Effector memory CD8-positive, alpha-beta T cell (primary cell): Measurements from ENCODE around the gene CSE1L.
"Not testable (repeated sequence)": the region's sequence is repeated elsewhere in the genome, so short reads cannot be mapped to it uniquely, and the experiment has no call there.

Experiments used
- ATAC-seq: fragments of 150-1000 bp; cut with Tn5 transposase; replicated peaks from 2 replicates; pipeline ENCODE4 v1.10.0; 2021; ENCODE audit warnings: mild to moderate bottlenecking, moderate library complexity
- DNase-seq, 3 experiments: peaks; one replicate each; pipeline ENCODE4 v3.0.0; 2021
- H3K27ac Mint-ChIP-seq, 2 donors: one replicate each; pipeline ENCODE4 v1.8.0; 2022; ENCODE audit warnings: mild to moderate bottlenecking in 2 of 2, mixed read lengths in 2 of 2, moderate library complexity in 2 of 2
- H3K27me3 Mint-ChIP-seq, 2 donors: one replicate each; pipeline ENCODE4 v1.8.0; 2022; ENCODE audit warnings: mixed read lengths in 2 of 2
- H3K36me3 Mint-ChIP-seq: one replicate; pipeline ENCODE4 v1.8.0; 2022; ENCODE audit warnings: mild to moderate bottlenecking, moderate library complexity, mixed read lengths; ENCODE audit not compliant: insufficient read depth
- H3K4me1 Mint-ChIP-seq, 2 donors: one replicate each; pipeline ENCODE4 v1.8.0; 2022; ENCODE audit warnings: low read depth in 2 of 2, mixed read lengths in 2 of 2
- H3K4me3 Mint-ChIP-seq, 2 donors: one replicate each; pipeline ENCODE4 v1.8.0; 2022; ENCODE audit warnings: mild to moderate bottlenecking in 2 of 2, mixed read lengths in 2 of 2, moderate library complexity in 2 of 2
- H3K9me3 Mint-ChIP-seq, 2 donors: one replicate each; pipeline ENCODE4 v1.8.0; 2022; ENCODE audit warnings: mixed read lengths in 2 of 2

The CSE1L gene

DNA sequence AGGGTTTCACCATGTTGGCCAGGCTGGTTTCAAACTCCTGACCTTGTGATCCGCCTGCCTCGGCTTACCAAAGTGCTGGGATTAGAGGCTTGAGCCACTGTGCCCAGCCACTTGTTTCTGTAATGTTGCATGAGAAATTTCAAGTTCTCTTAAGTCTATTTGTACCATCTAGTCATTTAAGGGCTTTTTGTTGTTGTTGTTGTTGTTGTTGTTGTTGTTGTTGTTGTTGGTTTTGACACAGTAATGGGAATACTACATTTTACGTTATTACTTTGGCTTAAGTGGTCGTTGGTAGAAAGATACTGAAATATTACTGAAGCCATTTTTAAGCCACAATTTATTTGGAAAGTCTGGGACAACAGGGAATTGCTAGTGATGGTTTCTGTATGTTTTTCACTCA is 52.0 kb downstream of the CSE1L start:
- Mint-ChIP-seq H3K27me3 (no peaks in the 10 kb centered on the region), H3K27ac (peak overlapping the region in 1 of 2 donors; percentile 80), H3K36me3 (peaks cover 61% of the 10 kb centered on the region), H3K9me3 (no peaks in the 10 kb centered on the region), H3K4me1 (peaks cover 7 to 16% of the 10 kb centered on the region in 2 donors), H3K4me3 (no peak overlapping the region)
- no peak for ATAC-seq
- no peak for DNase-seq

GRCh38 chr20:49099011-49099410 is 52.9 kb downstream of the CSE1L start:
- Mint-ChIP-seq H3K27ac (no peak overlapping the region), H3K4me3 (no peak overlapping the region), H3K9me3 (no peaks in the 10 kb centered on the region), H3K4me1 (peaks cover 9 to 22% of the 10 kb centered on the region in 2 donors), H3K27me3 (no peaks in the 10 kb centered on the region), H3K36me3 (peaks cover 59% of the 10 kb centered on the region)
- ATAC-seq (no peak), DNase-seq (no peak)

GRCh38 chr20:49100292-49100691 is 54.2 kb downstream of the CSE1L start:
- ATAC-seq, H3K4me3 Mint-ChIP-seq, H3K27me3 Mint-ChIP-seq, H3K9me3 Mint-ChIP-seq, H3K27ac Mint-ChIP-seq, DNase-seq: not testable (repeated sequence)
- peaks cover 9 to 22% of the 10 kb centered on the region in 2 donors for H3K4me1 Mint-ChIP-seq
- H3K36me3 Mint-ChIP-seq, result peaks cover 48% of the 10 kb centered on the region

- Mint-ChIP-seq H3K4me3 (peak overlapping the region in 1 of 2 donors; percentile 11), H3K4me1 (peaks cover 9 to 22% of the 10 kb centered on the region in 2 donors), H3K27ac (peak overlapping the region; percentile 15 to 77), H3K9me3 (no peaks in the 10 kb centered on the region), H3K36me3 (peaks cover 41% of the 10 kb centered on the region), H3K27me3 (no peaks in the 10 kb centered on the region)
- ATAC-seq, result peak; percentile 26
- DNase-seq, result no peak
Observed at GRCh38 chr20:49100972-49101371, 54.9 kb downstream of the CSE1L start.

- H3K9me3 Mint-ChIP-seq, result no peaks in the 10 kb centered on the region
- ATAC-seq (no peak), DNase-seq (no peak)
- no peaks in the 10 kb centered on the region for H3K27me3 Mint-ChIP-seq
- no peak overlapping the region for H3K4me3 Mint-ChIP-seq
- H3K36me3 Mint-ChIP-seq, result peaks cover 23% of the 10 kb centered on the region
- H3K4me1 Mint-ChIP-seq, result peaks cover 9 to 22% of the 10 kb centered on the region in 2 donors
- H3K27ac Mint-ChIP-seq, result peak overlapping the region; percentile 66 to 76
Observed at GRCh38 chr20:49103019-49103418, 56.9 kb downstream of the CSE1L start.

DNA sequence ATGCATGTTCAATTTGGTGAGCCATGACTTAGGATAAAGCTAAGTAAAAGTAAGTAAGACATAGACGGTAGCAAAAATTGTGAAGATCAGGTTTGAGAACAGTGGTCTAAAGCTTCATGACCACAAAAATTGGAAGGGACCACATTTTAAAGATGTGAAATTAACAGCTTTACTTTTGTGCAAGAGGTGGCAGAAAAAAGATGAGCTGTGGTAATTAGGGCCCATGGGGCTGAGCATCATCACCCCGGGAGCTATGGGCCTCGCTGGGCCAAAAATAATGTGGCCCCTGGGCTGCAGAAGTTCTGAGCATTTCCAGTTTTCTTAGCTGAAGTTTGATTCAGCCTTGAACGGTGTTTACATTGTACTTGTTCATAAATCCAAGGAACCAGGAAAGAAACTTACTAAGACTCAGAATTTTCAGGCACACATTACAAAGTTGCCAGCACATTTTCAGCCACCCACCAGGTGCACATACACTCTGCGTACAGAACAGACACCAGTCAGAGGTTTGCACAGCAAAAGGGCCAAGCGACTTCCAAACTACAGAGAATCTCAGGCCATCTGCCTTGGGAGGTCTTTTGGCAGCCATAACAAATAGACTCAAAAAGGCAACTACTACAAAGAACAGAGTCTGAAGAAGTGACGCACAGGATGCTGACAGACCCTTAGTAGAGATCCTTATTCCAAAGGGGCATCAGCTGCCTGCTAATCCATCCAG is 57.7 kb downstream of the CSE1L start:
- peak overlapping the region; percentile 66 to 76 for H3K27ac Mint-ChIP-seq
- no peak overlapping the region for H3K4me3 Mint-ChIP-seq
- ATAC-seq (peak; percentile 61), DNase-seq (no peak)
- no peaks in the 10 kb centered on the region for H3K27me3 Mint-ChIP-seq
- H3K4me1 Mint-ChIP-seq, result peaks cover 9 to 21% of the 10 kb centered on the region in 2 donors
- no peaks in the 10 kb centered on the region for H3K9me3 Mint-ChIP-seq
- peaks cover 21% of the 10 kb centered on the region for H3K36me3 Mint-ChIP-seq

GRCh38 chr20:49104365-49104648 is 58.2 kb downstream of the CSE1L start:
- DNase-seq (no peak), ATAC-seq (no peak)
- no peaks in the 10 kb centered on the region for H3K27me3 Mint-ChIP-seq
- H3K9me3 Mint-ChIP-seq, result no peaks in the 10 kb centered on the region
- peaks cover 9 to 19% of the 10 kb centered on the region in 2 donors for H3K4me1 Mint-ChIP-seq
- H3K27ac Mint-ChIP-seq, result peak overlapping the region in 1 of 2 donors; percentile 76
- peaks cover 18% of the 10 kb centered on the region for H3K36me3 Mint-ChIP-seq
- no peak overlapping the region for H3K4me3 Mint-ChIP-seq

- H3K36me3 Mint-ChIP-seq, result peaks cover 17% of the 10 kb centered on the region
- not testable (repeated sequence) for H3K4me3 Mint-ChIP-seq, H3K27me3 Mint-ChIP-seq, H3K9me3 Mint-ChIP-seq, DNase-seq, ATAC-seq, H3K27ac Mint-ChIP-seq
- peaks cover 9 to 19% of the 10 kb centered on the region in 2 donors for H3K4me1 Mint-ChIP-seq
Observed at GRCh38 chr20:49104979-49105547, 59.0 kb downstream of the CSE1L start.

GRCh38 chr20:49106328-49106727 is 60.2 kb downstream of the CSE1L start:
- peaks cover 18% of the 10 kb centered on the region for H3K36me3 Mint-ChIP-seq

DNA sequence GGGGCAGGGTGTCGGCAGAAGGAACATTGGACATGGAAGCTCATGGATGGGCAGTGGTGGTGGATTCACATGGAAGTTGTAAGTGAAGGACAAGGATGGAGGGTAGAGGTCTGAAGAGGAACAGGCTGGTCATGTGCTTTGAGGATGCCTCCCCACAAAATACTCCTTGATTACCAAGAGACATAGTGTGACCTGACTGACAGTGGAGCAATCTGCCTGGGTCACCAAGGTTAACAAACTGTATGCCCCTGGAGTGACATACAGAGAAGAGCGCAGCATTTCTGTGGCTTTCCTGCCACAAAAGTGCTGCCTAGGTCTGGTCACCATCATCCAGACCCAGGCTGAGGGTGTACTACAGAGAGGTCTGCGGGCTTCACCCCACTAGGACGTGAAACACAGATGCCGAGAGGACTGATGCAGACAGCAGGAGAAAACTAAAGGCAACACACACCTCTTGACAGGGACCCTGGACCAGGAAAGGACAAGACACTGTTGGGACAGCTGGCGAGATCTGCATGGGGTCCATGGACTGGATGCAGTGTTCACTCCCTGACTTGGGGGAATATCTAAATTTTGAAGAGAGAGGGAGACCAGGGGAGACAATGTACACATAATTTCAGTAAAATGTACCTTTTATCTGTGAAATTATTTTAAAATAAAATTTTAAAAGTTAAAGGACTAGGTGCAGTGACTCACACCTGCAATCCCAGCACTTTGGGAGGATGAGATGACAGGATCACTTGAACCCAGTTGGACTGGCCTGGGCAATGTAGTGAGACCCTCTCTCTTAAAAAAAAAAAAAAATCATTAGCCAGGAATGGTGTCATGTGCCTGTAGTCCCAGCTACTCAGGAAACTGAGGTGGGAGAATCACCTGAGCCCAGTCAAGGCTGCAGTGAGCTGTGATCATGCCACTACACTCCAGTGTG is 64.9 kb downstream of the CSE1L start:
- no peaks in the 10 kb centered on the region for H3K9me3 Mint-ChIP-seq
- peaks cover 41% of the 10 kb centered on the region for H3K36me3 Mint-ChIP-seq
- no peaks in the 10 kb centered on the region for H3K4me1 Mint-ChIP-seq
- ATAC-seq (no peak), DNase-seq (no peak)
- no peak overlapping the region for H3K4me3 Mint-ChIP-seq
- H3K27ac Mint-ChIP-seq, result peak overlapping the region in 1 of 2 donors; percentile 6
- H3K27me3 Mint-ChIP-seq, result no peaks in the 10 kb centered on the region

More at GRCh38 chr20:49106328-49106727, 60.2 kb downstream of the CSE1L start:
- Mint-ChIP-seq H3K27ac (peak overlapping the region; percentile 29 to 75), H3K4me1 (peaks cover 7 to 11% of the 10 kb centered on the region in 2 donors), H3K4me3 (no peak overlapping the region), H3K27me3 (no peaks in the 10 kb centered on the region), H3K9me3 (no peaks in the 10 kb centered on the region)
- DNase-seq (no peak), ATAC-seq (no peak)

DNA sequence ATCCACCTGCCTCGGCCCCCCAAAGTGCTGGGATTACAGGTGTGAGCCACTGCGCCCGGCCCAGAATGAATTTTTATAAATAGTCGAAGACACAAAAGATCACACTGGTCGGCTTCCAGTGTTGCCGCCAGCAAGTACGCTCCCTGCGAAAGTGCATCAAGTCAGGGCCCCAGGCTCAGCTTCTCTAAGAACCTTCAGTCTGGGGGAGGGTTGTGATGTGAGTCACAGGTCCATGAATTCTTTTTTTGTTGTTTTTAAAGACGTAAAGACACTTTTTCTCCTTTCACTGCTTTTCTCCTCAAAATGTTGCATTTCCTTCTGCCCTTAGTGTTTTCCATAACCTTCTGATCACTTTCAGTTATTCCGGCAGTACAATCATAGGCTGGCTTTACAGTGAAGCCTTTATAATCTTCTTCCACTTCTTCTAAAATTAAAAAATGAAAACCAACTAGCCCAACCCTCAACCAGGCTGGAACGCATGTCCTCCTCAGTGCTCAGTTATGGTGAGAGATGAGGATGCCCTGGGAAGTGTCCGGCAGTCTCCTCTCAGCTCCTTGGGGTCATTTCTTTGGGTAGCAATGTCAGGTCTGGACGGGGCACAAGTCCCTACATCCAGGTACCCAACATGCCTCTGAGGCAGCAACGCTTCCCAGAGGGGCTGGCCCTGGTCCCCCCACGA is 66.6 kb downstream of the CSE1L start:
- Mint-ChIP-seq H3K36me3 (peaks cover 58% of the 10 kb centered on the region), H3K27me3 (no peaks in the 10 kb centered on the region), H3K9me3 (no peaks in the 10 kb centered on the region), H3K27ac (peak overlapping the region; percentile 57 to 66), H3K4me1 (no peaks in the 10 kb centered on the region), H3K4me3 (no peak overlapping the region)
- no peak for ATAC-seq
- DNase-seq, result no peak

- Mint-ChIP-seq H3K9me3 (no peaks in the 10 kb centered on the region), H3K4me3 (no peak overlapping the region), H3K36me3 (peaks cover 82% of the 10 kb centered on the region), H3K27me3 (no peaks in the 10 kb centered on the region), H3K4me1 (peaks cover 0 to 6% of the 10 kb centered on the region in 2 donors), H3K27ac (peak overlapping the region in 1 of 2 donors; percentile 22)
- ATAC-seq (no peak), DNase-seq (no peak)
Observed at GRCh38 chr20:49115564-49115963, 69.5 kb downstream of the CSE1L start.

DNA sequence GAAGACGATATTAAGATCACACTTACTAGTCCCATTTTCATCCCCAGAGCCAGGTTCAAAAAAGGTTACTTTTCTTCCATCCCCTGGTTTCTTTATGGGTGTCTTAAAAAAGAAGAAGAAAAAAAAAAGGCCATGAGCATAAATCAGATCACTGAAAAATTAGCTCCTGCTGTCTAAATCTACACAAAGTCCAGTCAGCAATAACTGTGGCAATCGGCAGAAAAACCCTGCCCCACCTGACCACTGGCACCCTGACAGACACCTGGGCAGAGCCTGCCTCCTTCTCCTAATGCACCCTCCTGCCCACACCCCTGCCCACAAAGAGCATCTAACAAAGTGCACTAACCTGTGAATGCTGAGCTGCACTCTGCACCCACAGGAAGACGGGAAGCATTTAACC is 72.2 kb downstream of the CSE1L start:
- H3K36me3 Mint-ChIP-seq, result peaks cover 91% of the 10 kb centered on the region
- no peaks in the 10 kb centered on the region for H3K27me3 Mint-ChIP-seq
- H3K4me3 Mint-ChIP-seq, result no peak overlapping the region
- H3K9me3 Mint-ChIP-seq, result no peaks in the 10 kb centered on the region
- peaks cover 0 to 6% of the 10 kb centered on the region in 2 donors for H3K4me1 Mint-ChIP-seq
- no peak overlapping the region for H3K27ac Mint-ChIP-seq
- ATAC-seq (no peak), DNase-seq (no peak)
